Stimulated activated CD8-positive, alpha-beta memory T cell treated with anti-CD3 and anti-CD28 coated beads, Interleukin-15, amount 100 ng/mL, for 4 hours (primary cell): ENCODE data around the gene CPXM1.

Source experiments
- DNase-seq, 2 donors: peaks; one replicate each; pipeline ENCODE4 v3.0.0-alpha.2; 2020; ENCODE audit warnings: low read depth in 2 of 2

Gene CPXM1

GRCh38 chr20:2763186-2763585 lies 37.2 kb downstream of the CPXM1 start:
- DNase-seq = no peak

GRCh38 chr20:2762578-2763131 lies 37.8 kb downstream of the CPXM1 start:
- no peak for DNase-seq

GRCh38 chr20:2761885-2762284 lies 38.5 kb downstream of the CPXM1 start:
- no peak for DNase-seq

- no peak for DNase-seq
Measured at GRCh38 chr20:2760952-2761305, 39.5 kb downstream of the CPXM1 start.

- DNase-seq = no peak
Measured at GRCh38 chr20:2760297-2760951, 40.0 kb downstream of the CPXM1 start.

- no peak for DNase-seq
Measured at GRCh38 chr20:2759603-2760296, 40.7 kb downstream of the CPXM1 start.

- DNase-seq = no peak
Measured at GRCh38 chr20:2759143-2759542, 41.3 kb downstream of the CPXM1 start.

GRCh38 chr20:2757969-2758368 lies 42.5 kb downstream of the CPXM1 start:
- DNase-seq = no peak

GRCh38 chr20:2757001-2757400 lies 43.4 kb downstream of the CPXM1 start:
- DNase-seq = no peak

GRCh38 chr20:2756056-2756611 lies 44.3 kb downstream of the CPXM1 start:
- DNase-seq = no peak

GRCh38 chr20:2755451-2756055 lies 44.9 kb downstream of the CPXM1 start:
- DNase-seq = no peak

GRCh38 chr20:2754424-2754823 lies 46.0 kb downstream of the CPXM1 start:
- no peak for DNase-seq

GRCh38 chr20:2753461-2754040 lies 46.9 kb downstream of the CPXM1 start:
- DNase-seq = no peak

- DNase-seq = no peak
Measured at GRCh38 chr20:2752567-2753460, 47.6 kb downstream of the CPXM1 start.

GRCh38 chr20:2751878-2752566 lies 48.4 kb downstream of the CPXM1 start:
- DNase-seq = no peak

- DNase-seq = no peak
Measured at GRCh38 chr20:2751347-2751877, 49.0 kb downstream of the CPXM1 start.

GRCh38 chr20:2750491-2751251 lies 49.8 kb downstream of the CPXM1 start:
- DNase-seq = no peak

GRCh38 chr20:2749951-2750490 lies 50.4 kb downstream of the CPXM1 start:
- DNase-seq = no peak

GRCh38 chr20:2749343-2749950 lies 51.0 kb downstream of the CPXM1 start:
- no peak for DNase-seq
